Measurements from ENCODE around the gene MYO1C.
A peak's percentile ranks its signal among the peaks of the same experiment; 100 is the strongest.
"Not testable (repeated sequence)": the region's sequence is repeated elsewhere in the genome, so short reads cannot be mapped to it uniquely, and the experiment has no call there.

The MYO1C gene, protein sequence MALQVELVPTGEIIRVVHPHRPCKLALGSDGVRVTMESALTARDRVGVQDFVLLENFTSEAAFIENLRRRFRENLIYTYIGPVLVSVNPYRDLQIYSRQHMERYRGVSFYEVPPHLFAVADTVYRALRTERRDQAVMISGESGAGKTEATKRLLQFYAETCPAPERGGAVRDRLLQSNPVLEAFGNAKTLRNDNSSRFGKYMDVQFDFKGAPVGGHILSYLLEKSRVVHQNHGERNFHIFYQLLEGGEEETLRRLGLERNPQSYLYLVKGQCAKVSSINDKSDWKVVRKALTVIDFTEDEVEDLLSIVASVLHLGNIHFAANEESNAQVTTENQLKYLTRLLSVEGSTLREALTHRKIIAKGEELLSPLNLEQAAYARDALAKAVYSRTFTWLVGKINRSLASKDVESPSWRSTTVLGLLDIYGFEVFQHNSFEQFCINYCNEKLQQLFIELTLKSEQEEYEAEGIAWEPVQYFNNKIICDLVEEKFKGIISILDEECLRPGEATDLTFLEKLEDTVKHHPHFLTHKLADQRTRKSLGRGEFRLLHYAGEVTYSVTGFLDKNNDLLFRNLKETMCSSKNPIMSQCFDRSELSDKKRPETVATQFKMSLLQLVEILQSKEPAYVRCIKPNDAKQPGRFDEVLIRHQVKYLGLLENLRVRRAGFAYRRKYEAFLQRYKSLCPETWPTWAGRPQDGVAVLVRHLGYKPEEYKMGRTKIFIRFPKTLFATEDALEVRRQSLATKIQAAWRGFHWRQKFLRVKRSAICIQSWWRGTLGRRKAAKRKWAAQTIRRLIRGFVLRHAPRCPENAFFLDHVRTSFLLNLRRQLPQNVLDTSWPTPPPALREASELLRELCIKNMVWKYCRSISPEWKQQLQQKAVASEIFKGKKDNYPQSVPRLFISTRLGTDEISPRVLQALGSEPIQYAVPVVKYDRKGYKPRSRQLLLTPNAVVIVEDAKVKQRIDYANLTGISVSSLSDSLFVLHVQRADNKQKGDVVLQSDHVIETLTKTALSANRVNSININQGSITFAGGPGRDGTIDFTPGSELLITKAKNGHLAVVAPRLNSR

DNA sequence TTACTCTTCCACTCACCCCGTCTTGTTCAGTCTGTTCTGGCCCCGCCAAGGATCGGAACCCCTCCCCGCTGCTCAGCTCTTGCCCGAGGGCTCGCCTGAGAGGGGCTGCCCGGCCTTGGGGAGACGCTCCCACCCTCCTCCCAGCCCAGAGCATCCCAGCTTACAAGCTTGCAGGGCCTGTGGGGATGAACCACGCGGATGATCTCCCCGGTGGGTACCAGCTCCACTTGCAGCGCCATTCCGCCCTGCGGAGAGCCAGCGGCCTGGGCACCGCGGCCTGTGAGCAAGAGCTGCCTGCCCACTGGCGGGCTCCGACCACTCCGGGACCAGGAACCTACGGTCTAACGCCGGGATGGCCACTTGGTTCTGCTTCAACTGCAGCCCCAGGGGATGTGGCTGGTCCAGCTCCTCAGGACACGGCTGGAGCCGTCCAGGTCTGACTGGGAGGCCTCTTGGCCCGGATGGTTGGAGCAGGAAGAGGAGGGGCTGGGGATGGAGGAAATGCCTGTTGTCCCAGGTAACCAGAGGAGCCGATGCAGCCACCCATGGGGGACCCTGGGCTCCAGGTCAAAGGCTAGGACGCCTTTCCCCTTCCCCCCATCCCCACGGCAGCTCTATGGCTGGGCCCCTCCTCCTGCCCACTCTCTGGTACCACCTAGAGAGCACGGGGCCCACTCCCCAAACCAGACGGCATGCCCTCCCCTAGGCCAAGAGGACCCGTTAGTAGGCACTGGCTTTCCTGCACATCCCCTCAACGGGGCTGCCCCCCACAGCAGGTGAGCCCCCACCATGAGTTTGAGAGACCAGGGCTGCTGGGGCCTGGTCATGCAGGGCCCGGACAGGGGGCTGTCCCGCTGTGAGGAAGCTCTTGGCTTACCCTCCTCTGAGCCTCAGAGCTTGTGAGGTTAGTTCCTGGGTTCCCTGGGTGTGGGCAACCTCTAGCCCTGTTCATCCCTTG lies at the start of gene MYO1C:
TSS of gene MYO1C (minus strand) at position 438 of the 958 bp plus-strand sequence. CDS start at position 239, 199 bp downstream.
- DNase-seq: no peak

DNA sequence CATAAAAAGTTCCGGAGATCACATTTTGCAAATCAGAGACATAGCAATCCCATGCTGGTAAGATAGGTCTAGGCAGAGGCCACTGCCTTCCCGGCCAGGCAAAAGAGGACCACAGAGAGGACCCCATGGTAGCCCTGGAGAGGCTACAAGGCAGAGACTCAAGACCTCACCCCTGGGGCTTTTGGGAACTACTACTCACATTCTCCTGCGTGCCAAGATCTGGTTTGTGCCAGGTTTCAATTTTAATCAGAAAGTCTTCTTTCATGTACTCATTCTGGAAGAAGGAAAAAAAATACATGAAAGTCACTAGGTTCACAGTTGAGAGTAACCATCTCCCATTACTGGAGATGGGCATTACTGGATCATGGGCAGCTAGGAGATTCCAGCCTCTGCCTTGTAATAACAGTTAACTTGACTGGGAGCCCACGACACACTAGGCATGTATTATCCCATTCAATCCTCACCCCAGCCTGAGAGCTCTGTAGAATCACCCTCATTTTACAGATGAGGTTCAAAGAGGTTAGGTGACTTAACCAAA lies 49.0 kb upstream of the MYO1C start:
- no peak for DNase-seq

DNA sequence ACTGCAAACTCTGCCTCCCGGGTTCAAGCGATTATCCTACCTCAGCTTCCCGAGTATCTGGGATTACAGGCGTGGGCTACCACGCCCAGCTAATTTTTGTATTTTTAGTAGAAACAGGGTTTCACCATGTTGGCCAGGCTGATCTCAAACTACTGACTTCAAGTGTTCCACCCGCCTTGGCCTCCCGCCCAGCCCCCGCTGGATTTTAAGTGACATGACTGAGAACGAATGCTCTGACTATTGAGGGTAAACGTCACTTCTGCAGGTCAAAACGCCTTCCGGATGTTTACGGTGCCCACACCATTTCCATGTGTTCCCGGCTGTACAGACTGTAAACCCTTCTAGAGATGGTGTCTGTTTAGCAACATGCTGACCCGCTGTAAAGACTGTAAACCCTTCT lies 47.3 kb upstream of the MYO1C start:
- no peak for DNase-seq

DNA sequence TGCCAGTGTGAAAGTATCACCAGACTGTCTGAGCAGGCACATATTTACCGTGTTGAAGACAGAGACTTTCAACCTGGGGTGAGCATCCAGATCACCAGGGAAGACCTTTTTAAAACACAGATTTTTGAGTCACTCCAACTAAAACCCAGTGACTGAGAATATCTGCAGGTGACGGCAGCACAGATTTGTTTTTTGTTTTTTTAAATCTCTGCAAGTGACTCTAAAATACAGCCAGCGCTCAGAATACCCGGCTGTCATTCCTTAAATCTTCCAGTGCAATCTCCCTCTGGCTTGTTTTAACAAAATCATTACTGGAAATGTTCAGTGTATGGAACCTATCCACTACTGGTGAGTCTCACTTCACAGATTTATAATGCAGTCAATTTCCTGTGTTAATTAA lies 43.3 kb upstream of the MYO1C start:
- DNase-seq: no peak

DNA sequence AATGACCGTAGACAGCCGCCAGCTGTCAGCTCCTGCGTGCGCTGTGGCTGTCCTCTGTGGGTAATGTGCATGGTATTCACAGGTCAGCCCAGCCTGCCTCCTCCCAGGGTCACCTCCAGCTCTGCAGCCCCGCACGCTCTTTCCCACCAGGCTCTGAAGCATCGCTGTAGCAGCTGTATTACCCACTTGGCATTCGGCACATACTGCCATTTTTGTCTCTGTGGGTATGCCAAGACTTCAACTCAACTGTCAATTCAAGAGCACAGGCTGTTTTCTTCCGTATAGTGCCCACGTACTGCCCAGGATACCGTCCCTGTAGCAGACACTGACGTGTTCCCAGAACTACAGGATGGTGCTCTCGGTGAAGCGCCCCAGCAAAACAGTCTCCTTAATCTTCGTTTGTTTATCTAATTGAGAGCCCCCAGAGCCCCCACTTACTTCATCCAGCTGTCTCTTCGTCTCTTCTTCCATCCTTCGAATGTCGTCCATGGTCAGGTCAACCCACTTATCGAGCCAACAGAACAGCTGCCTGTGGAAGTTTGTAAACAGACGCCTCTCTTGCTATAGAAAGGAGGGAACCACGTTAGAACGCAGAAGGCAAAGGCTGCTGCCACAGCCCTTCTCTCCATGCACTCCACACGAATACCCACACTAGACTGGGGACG lies 41.3 kb upstream of the MYO1C start:
- no peak for DNase-seq

DNA sequence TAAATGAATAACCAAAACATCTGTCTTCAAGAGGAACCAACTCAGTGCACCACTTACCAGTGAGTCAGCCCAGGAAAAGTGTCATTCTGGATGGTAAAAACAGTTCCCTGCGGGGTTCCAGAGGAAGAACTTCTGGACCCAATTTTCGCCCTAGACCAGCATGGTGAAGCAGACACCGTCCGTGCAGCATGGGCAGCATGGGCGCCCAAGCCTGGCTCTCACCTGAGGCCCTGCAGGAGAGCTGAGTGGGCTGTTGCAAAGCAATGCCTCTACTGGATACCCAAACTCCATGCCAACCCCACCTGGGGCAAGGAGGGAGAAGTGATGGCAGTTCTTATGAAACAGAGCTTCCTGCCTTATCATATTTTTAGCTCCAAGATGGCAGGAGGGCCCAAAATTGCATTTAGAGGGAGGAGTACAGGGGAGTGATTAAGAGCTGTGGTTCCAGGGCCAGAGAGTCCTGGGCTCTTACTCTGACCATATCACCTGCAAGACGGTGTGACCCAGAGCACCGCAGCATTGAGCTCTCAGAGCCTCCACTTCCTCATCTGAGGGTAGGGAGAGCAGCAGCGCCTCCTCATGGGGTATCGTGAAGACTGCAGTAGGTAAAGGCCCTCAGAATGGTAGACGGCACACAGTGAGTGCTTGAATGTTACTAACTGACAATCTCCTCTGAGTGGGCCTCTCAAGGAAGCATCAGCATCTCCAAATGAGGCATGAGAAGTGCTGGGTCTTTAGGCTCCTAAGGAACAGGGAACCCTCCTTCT lies 40.5 kb upstream of the MYO1C start:
- DNase-seq: no peak

DNA sequence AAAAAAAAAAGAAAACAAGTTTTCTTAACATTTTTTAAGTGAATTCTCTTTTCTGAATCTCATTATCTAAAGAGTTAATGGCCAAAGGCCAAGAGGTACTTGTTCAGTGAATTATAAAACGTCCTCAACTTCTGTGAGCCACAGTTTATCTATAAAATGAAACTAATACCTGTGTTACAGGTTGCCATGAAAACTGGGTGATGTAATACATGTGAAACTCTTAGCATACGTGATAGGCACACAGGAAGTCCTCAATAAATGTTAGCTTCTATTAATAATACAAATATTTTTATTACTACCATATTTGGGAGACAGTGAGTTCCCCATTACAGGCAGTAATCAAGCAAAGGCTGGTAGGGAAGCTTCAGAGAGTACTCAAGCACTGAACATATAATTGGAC lies 37.4 kb upstream of the MYO1C start:
- no peak for DNase-seq

DNA sequence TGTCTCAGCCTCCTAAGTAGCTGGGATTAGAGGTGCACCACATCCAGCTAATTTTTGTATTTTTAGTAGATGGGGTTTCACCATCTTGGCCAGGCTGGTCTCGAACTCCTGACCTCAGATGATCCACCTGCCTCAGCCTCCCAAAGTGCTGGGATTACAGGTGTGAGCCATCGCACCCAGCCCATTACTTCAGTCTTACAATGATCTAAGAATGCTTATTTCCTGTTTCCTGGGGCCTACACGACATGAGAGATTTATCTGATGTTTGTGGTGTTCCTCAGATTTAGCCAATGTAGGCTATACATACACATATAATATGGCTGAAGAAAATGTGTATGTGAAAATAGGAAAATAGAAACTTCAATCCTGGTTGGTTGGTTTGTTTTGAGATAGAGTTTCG lies 34.4 kb upstream of the MYO1C start:
- DNase-seq: not testable (repeated sequence)

DNA sequence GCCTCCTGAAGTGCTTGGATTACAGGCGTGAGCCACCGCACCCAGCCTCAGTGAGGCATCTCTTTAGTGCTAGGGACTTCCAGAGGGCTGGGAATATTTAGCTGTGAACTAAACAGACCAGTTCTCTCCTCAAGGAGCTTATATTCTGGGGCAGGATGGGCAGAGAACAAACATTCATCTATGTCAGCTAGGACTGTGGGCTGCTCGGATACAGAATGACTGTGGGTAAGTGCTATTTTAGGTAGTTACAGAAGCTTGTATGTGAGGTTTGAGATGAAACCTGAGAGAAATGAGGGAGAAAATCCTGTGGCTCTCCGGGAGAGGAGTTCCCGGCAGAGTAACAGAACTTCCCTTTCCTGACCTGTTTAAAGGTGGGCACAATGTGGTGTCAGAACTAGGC lies 30.1 kb upstream of the MYO1C start:
- no peak for DNase-seq

DNA sequence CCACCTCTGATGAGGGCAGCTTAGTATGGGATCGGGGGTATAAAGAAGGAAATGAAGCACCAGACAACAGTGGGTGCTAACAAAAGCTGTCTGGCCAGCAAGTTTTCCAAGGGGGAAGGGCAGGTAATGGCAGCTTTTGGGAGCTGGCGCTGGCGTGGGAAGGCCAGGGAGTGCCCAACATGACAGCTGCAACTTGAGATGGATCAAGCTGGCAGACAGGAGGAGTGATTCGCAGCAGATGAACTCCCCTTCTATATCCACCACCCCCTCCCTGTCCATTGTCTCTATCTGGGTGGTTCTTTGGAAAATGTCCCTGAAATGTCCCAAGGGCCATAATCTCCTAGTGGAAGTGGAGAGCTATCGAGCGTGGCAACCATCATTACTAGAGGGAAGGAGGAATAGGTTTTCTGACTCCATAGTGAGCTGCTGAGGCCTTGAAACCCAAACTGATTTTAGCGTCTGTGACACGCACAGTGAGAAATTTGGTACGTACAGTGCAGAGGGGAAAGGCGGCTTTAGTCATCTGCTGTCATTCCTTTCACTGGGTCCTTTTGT lies 28.7 kb upstream of the MYO1C start:
- DNase-seq: no peak

DNA sequence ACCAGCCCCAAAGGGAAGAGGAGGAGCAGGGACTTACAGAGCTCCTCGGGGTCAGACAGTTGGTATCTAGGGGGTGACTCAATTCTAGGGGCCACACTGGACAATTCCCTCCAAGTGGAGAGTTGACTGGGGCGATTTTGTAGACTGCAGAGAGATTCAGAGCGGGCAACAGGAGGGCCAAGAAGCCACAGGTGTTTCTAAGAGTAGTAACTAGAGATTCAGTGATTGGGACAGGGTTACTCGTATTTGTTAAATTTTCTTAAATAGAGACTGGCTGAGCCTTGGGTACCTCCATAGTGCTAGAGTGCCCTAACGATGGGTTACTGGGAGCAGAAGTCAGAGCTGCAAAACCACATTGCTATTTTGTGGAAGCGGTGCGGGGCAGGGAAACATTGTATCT lies 27.2 kb upstream of the MYO1C start:
- DNase-seq: no peak

DNA sequence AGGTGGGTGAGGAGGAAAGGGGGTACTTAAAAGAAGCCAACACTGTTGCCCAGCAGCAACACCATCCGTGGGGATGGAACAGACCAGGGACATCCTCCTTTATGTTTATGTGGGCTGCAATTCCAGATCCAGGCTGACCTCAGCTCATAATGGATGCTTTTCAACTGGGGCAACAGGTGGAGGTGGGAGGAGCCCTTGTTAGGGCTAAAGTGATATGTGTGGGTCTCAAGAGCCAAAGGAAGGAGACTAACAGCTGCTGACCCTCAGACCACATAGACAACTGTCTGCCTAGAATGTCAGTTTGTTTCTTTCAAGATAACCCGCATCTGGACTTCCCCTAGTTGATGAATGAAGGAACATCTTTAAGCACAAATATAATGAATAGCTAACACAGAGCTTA lies 25.9 kb upstream of the MYO1C start:
- no peak for DNase-seq

DNA sequence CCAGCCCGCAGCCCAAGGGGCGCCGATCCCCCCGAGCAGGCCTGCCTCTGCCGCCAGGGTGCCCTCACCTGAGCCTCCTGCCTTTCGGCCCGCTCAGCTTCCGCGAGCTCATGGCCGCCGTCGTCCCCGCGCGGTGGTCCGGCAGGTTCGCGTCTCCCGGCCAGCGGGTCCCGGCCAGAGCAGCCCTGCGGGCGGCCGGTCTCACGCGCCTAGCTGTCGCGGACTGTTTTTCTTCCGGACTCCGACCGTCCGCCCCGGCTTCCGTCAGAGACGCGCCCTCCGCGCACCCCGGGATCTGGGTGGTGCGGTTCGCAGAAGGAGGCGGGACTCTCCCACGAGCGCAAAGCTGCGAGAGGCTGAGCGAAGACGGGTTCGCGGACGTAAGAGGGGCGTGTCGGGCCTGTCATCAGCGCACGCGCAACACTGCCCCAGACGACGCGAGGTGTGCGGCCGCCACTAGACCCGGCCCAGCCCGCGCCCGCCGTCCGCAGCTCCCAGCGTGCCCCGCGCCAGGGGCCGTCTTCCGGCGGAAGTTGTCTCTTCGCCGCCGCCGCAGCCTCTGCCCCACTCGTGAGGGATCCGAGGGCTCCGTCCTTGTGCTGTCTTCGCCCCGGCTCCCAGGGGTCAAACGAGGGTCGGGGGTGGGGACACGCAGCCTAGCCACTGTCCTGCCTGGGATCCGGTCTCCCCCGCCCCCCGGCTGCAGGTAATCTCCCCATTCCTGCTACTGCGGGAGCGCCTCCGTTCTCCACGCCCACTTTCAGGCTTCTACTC lies 24.1 kb upstream of the MYO1C start, which contains the start of gene INPP5K:
TSS of gene INPP5K (minus strand) at position 225 of the 774 bp plus-strand sequence. CDS start at position 112, 113 bp downstream.
- DNase-seq: peak; percentile 44

DNA sequence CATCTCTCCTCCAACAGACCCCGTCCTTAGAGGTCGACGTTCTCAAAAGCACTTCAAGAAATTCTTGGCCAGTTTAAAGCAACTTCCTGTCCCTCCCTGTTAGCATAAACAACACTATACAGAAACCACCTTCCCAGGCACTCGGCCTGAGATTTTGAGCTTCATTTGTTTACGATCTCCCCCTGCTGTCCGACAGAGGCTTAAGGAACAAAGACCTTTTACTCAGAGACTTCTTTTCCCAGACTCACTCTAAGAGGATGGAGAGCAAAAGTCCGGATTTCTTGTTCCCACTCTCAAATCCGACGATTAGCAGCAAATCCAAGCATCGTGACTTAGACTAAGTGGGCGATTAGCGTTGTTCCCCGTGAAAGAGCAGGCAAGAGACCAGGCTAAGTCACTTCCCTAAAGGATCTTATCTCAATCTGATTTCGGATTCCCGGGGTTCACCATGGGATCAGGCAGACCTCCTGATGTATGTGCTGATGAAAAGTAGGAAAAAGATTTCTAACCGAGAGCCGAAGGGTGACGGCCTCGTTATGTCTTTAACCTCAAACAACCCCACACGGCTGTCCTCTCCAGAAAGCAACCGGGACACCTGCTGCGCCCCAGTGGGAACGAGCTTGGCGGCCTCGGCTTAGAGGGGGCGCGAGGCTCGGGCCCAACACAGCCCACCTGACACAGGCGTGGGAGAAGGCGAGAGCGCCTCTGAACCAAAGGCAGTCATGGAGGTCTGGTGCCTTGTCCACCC lies 23.3 kb upstream of the MYO1C start:
- DNase-seq: no peak

DNA sequence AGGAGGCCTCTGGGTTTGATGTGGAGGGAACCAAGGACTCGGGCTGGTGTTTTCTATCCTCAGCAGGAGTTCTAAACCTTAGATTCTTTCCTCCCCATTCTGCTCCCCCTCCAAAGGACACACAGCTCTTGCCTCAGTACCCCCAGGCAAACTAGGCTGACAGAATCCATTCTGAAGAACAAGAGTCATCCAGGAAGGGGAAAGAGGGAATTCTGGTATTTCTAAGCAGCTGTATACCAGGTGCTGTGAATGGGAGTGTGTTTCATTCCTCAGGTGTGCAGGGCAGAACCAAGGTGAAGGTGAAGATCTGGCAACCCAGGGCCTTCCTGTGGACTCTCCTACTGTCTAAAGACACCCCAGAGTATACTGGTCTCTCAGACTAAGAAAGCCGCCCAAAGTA lies 19.9 kb upstream of the MYO1C start:
- no peak for DNase-seq

DNA sequence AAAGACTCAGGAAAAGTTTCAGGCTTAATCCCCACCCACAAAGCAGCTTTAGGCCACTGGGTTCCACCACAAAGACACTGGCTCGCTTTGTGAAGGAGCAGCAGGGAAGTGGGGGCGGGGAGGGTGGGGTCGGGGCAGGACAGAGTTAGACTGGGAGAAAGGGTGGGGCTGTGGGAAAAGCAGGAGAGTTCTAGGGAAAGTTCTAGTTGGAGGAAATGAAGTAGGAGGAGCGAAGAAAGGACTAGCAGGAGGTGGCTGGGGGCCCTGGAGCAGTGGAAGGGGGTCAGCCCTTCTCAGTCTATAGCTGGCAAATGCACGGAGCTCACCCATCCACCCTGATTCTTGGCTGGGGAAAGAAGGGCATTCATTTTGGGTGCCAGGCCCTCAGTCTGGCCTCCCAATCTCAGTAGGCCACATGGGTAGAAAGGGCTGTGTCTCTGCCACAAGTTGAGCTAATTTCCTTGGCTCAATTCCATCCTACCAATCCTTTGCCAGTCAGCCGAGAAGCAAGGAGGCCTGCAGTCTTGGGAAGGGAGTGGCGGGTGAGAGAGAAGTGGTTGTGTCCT lies 19.4 kb upstream of the MYO1C start:
- DNase-seq: no peak

DNA sequence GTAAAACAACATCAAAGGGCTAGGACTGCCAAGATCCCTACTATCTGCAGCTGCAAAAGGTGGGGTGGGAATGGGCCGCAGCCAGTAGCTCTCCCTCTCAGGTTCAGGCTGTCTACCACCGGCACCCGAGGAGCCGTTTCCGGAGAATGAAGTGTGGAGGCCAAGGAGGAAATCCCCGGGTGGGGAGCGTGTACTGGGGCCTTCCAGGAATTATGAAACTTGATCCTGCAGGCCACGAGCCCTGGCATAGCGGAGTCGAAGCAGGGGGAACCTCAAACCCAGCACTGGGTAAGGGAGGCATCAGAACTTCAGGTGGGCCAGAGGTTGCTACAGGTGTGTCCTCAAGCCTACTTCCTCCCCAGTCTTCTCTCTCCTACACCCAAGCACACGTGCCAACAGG lies 18.8 kb upstream of the MYO1C start:
- DNase-seq: no peak

DNA sequence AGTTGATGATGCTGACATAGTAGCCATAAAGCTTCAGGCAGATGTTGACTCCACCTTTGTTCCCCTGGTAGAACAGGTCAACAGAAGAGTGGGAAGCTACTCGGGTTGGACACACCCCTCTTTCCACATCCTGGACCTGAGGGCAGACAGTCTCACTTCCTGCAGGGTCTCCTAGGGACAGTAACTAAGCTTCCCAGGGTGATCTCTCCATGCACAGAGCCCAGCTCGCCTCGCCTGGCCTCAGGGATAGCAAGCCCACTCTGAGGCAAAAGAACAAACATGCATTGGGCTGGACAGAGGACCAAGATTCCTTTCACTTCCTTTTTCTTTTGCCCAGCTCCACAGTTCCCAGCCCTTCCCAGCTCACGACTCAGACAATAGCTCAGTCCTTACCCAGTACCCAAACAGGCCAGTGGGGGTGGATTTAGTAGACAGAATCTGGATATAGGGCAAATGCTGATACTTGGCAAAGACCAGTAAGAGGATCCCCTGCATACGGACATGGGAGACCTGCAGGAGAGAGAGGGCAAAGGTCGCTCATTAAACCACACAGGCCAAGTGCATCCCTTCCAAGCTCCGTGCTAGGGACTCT lies 16.9 kb upstream of the MYO1C start:
- DNase-seq: no peak
